GM15510 (cell line): ENCODE results near the gene APC2.

Source experiments
- POLR2A ChIP-seq: IDR thresholded peaks from 3 replicates; pipeline ENCODE4 v1.6.1; 2011; ENCODE audit warnings: borderline replicate concordance; ENCODE audit not compliant: insufficient read length; ENCODE audit errors: extremely low read depth

The APC2 gene

DNA sequence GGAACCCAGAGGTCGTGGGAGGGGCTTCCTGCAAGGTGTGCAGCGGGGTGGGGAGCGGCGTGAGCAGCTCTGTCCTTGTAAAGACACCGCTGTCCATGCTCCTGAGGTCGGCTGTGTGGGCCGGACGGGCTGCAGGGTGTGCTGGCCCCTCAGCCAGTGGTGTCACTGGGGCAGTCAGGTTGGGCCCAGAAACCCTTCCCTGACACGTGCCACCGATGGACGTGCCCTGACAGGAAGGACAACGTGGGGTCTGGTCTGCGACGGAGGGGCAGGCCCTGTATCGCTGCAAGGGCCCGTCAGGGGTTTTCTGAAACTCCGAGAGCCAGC is 15.9 kb upstream of the APC2 start:
- TF ChIP-seq POLR2A: no peak

DNA sequence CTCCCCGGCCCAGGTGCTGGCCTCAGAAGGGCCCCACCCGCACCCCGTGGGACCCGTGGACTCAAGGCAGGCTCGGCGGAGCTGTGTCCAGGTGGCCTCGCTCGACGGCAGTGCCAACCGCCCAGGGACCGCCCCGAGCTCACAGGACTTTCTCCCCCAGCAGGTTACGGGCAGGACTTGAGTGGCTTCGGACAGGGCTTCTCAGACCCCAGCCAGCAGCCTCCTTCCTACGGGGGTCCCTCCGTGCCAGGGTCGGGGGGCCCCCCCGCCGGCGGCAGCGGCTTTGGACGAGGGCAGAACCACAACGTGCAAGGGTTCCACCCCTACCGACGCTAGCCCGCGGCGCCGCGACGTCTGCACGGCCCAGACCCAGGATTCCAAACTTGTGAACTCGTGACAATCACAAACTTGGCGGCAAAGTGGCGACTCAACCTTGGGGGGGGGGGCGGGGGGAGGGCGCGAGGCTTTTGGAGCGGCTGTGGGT is 15.3 kb upstream of the APC2 start:
- TF ChIP-seq POLR2A: no peak

DNA sequence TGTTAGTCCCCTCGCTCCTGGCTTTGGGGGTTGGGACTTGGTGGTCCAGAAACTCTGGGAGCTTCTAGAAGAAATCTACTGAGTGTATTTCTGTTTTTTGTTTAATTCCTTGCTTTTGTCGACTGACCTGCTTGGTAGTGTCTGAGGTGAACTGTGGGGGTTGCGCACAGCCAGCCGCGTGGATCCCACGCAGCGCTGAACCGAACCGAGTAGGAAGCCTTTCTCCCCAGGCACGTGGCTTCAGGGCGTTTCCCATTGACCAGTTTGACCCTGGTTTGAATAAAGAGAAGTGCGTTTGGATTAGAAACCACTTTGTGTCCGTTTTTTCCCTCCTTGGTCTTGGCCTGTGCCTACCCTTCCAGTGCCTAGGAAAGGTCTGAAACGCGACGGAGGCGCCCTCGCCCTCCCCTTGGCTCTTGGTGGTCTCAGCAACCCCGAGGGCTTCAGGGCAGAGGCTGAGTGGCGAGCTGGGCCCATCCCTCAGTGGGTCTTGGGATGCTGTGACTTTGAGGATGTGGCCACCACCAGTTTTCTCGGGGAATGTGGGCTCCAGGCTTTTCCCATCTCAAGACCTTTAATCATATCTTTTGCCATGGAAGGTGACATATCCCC is 14.4 kb upstream of the APC2 start:
- TF ChIP-seq POLR2A: no peak

DNA sequence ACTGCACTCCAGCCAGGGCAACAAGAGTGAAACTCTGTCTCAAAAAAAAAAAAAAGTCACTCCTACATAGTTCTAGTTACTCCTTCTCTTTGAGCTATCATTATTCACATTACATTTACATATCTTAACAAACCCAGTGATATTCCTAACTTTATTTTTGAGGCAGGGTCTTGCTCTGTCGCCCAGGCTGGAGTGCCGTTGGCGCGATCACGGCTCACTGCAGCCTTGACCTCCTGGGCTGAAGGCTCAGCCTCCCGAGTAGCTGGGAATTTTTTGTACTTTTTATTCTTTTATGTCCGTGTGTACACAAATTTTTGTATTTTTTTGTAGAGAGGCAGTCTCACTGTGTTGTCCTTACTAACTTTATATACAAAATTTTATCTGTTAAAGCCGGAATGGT is 12.3 kb upstream of the APC2 start:
- TF ChIP-seq POLR2A: no peak

DNA sequence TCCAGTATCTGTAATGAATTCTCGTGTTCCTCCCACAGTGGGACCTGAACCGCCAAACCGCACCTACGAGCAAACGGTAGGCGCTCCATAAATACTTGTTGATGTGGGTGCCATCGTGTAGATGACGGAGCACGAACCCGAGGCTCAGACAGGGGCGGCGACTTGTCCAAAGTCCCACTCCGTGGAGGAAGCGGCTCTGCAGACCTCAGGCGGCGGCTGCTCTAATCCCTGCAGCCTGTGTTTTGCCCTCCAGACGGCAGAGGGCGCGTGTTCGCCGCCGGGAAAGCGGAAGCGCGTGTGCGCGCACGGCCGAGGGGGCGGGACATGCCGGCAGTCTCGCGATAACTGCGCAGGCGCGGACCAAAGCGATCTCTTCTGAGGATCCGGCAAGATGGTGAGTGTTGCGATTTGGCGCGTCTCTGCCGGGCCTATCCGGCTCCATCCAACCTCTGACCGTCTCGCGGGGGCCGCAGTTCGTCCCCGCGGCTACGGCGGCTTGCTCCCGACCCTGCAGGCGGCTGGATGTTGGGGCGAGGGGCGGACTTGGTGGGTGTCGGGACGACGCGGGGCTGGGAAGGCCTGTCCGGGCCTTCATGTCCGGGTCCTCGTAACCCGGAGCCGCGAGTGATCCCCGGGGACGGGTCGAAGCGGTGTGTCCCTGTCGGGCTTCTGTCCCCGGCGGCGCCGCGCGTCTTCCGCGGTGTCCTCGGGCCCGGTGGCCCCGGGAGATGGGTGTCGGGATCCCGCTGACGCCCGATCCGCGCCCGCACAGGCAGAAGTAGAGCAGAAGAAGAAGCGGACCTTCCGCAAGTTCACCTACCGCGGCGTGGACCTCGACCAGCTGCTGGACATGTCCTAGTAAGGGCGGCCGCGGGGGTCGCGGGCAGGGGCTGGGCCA is 11.6 kb upstream of the APC2 start, which contains the start of gene RPS15:
TSS of gene RPS15 (plus strand) at position 362 of the 898 bp plus-strand sequence. CDS start at position 392, 30 bp downstream.
- TF ChIP-seq POLR2A: peak; percentile 99

DNA sequence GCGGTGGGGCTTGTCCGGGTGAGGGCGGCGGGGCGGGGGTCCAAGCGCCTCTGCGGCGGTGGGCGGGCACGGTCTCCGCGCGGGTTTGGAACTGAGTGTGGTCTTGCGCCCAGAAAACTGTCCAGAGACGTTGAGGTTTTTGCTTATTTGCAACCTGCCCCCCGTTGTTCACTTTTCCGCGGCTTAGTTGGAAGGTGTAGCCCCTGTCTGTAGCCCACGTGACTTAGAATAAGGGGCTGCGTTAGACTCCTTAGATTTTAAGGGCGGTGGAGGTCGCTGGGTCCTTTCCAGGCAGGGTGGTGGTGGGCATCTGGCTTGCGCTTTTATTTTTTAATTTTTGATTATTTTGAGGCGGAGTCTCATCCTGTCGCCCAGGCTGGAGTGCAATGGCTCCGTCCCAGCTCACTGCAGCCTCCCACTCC is 11.0 kb upstream of the APC2 start:
- no peak for TF ChIP-seq POLR2A

DNA sequence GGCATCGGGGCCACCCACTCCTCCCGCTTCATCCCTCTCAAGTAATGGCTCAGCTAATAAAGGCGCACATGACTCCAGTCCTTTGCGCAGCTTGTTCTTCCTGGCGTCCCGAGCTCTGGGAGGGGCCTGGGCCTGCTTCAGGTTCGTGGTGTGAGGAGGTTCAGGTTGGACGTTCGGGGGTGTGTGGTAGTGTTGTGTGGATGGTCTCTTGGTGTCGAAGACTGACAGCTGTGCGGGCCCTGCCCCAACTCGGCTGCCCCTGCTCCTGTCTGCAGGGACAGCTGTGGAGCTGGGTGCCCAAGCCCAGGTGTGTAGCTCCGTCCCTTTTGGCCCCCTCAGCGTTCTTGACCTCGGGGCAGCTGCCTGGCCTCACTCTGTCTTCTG is 9.5 kb upstream of the APC2 start:
- TF ChIP-seq POLR2A: no peak

DNA sequence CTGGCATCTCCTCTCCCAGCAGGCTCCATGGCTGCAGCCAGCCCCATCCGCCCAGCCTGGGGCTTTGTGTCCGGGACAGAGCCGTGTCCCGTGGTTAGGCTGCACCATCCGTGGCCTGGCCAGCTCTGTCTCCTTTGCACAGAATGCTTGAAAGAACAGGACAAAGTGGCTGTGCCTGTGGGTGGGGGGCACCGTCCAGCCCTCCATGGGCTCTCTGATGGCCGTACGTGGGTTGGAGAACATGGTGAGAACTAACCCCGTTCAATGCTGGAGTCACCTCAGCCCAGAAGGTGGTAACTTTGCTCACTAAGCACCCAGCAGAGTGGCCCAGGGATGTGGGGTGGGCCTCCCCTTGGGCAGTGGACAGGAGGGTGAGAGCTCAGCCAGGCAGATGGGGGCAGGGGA is 8.9 kb upstream of the APC2 start:
- TF ChIP-seq POLR2A: no peak

DNA sequence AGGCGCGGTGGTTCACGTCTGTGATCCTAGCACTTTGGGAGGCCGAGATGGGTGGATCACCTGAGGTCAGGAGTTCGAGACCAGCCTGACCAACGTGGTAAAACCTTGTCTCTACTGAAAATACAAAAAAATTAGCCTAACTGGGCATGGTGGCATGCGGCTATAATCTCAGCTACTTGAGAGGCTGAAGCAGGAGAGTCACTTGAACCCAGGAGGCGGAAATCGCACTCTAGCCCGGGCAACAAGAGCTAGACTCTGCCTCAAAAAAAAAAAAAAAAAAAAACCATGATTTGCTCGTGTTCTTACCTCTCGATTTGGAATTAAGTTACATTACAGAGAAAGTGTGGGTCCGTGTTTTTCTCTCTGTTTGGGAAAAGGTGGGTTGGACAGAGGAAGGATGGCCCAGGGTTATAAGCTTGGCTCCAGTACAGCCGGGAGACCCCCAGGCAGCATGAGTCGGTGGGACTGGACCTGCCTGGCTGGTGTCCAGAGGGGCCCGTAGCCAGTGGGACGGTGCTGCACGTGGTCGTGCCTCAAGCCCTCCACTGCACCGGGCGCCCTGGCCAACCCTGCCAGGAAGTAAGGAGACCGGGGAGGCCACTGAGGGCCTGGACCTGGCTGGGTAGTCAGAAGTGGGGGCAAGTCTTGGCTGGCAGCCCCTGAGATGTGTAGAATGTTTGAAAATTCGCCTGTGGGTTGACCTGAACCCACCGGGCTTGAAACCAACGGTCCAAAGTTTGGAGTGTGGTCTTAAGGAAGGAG is 8.1 kb upstream of the APC2 start:
- no peak for TF ChIP-seq POLR2A

DNA sequence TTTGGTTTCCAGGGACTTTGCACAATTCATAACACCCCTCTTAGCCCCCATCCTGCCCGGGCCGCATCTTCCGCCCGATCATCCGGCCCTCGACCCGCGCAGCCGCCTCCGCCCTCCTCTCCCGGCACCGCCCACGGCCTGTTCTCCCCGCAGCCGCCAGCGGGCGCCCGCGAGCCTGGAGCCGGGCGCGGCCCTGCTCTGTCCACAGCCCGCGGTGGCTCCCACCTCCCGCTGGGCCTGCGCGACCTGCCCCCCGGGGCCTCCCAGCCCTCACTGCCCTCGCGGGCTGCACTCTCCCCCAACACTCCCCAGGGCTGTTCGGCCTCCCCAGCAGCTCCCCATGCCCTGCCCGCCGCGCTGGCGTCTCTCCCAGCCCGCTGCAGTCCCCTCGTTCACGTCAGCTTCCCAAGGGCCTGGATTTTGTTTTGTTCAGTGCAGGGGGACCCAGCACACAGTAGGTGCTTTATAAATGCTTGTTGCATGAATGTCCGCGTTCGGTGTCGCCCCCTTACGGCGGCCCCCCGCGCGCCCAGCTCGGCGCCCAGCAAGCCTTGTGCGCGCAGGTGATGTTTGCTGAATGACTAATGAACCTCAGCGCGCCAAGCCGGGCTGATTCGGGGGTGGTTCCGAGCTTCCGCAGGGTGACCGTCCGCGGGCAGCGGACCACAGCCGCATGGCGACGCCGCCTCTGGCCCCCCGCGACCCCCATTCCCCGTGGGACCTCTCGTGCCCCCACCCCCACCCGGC is 4.6 kb upstream of the APC2 start:
- no peak for TF ChIP-seq POLR2A

DNA sequence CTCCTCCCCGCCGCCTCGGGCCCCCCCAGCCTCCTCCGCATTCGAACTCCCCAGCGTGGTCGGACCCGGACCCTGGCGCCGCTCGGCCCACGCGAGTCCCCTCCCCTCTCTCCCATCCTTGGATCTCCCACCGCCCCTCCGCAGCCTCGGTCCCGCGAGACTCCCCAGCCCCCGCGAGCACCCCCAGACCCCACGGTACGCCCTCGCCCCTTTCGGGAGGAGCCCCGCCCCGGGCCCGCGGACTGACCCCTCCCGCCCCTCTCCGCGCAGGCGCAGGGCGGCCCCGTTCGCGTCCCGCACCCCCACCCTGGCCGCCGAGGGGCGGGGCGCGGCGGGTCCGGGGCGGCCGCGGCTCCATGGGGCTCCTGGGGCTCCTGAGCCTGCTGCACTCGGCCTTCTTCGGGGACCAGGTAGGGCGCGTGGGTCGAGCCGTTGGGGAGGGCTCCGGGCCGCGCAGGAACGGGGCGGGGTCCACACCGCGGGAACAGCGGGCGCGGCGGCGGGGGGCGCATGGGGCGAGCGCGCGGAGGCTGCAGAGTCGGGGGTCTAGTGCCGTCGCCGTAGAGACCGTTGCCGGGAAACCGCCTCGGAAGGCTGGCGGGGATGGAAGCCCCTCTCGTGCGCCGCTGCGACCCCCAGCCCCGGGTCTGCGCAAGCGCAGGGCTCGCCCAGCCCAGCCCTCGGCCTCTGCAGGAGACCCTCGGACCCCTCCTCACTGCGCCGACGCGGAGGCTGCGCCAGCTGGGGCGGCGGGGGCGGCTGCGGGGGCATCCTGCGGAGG is 3.8 kb upstream of the APC2 start:
- no peak for TF ChIP-seq POLR2A

DNA sequence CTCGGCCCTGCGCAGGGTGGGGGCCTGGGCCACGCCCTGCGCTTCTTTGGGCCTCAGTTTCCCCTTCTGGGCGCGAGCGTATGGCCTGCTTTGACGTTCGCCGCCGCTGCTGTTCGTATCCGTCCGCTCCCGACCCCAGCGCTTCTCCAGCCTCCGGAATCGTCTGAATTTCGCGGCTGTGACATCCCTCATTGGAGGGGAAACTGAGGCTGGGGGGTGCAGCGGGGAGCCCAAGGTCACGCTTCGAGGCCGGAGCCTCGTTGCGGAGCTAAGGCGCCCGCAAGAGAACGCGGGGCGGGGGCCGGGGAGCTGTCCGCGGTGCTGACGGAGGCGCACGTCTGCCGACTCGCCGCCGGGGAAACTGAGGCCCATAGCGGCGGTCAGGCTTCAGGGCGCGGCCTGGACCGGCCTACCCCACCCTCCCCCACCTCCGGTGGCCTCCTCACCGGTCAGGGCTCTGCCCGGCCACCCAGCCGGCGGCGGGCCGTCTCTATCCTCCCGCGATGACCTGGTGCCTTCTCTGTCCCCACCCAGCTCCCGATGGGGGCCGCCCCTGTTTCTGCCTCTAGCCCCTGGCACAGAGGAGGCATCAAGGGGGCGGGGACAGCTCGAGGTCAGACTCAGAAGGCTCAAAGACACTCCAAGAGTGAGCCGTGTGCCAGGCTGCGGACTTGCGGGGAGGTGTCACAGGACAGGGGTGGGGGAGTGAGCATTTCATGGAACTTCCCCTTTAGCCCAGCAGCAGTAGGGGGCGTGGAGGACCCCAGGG is 3.0 kb upstream of the APC2 start:
- TF ChIP-seq POLR2A: no peak

DNA sequence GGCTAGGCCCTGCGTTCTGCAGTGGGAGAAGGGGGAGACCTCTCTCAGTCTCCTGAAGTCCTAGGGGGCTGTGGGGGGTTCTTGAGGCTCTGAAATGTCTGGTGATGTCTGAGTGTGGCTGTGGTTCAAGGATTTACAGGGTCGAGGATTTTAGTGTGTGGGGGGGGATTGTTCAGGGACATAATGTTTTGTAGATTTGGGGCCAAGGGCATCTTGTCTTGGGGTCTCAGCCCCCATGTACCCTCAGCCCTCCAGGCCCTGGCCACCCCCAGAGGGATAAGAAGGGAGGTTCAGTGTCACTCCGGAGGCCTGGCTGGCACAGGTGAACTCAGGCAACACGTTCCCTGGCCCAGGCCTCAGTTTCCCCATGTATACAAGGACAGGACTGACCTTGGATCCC is 2.4 kb upstream of the APC2 start:
- TF ChIP-seq POLR2A: no peak
